Left ventricle myocardium inferior (tissue), 1 donor: Measurements from ENCODE around the gene NUP62. TPM values are rescaled to one million over a fixed set of nuclear protein-coding genes. Genes with fewer than 3 reads are reported as not detected.

Experiments used
- DNase-seq: peaks from one replicate; pipeline ENCODE4 v3.0.0-alpha.2; 2020
- H3K27ac ChIP-seq: fragments of 200-600 bp; replicated peaks from 2 replicates; pipeline ENCODE4 v1.8.0; 2021
- H3K27me3 ChIP-seq: fragments of 200-600 bp; 2 replicates; pipeline ENCODE4 v1.8.0; 2021; ENCODE audit warnings: low read depth
- H3K36me3 ChIP-seq: fragments of 200-600 bp; 2 replicates; pipeline ENCODE4 v1.8.0; 2021
- H3K4me1 ChIP-seq: fragments of 200-600 bp; 2 replicates; pipeline ENCODE4 v1.8.0; 2021
- H3K4me3 ChIP-seq: fragments of 200-600 bp; 2 replicates; pipeline ENCODE4 v1.8.0; 2021; ENCODE audit warnings: mild to moderate bottlenecking, moderate library complexity
- H3K9me3 ChIP-seq: fragments of 200-600 bp; replicated peaks from 2 replicates; pipeline ENCODE4 v1.8.0; 2021
- CTCF ChIP-seq: fragments of 200-600 bp; IDR thresholded peaks from 2 replicates; pipeline ENCODE4 v1.8.0; 2021; ENCODE audit warnings: antibody characterized with exemption, mild to moderate bottlenecking, borderline replicate concordance
- intact Hi-C: fragments of 100-400 bp; cut with micrococcal nuclease; formaldehyde crosslinking; loops from one replicate; pipeline ENCODE4 v1.11.0; 2022
- total RNA-seq: library from RNA; stranded (reverse); fragmentation: NEBNext Ultra II Directional; extraction: Animal tissue kit (Norgen Biotek cat#: 25700); gene quantifications from one replicate; pipeline ENCODE4 v1.2.1, GENCODE V29; 2021
- donor health status: DM: no; HTN: yes; CAD: no; lungs with severe emphysema.

Gene NUP62
- total RNA-seq, 1 donor from 2014 or later, result 28.4 TPM

- Histone ChIP-seq H3K27me3 (no peaks in the 10 kb centered on the region), H3K9me3 (no peaks in the 10 kb centered on the region), H3K27ac (peak overlapping the region; percentile 60), H3K36me3 (peaks cover 73% of the 10 kb centered on the region), H3K4me3 (no peak overlapping the region), H3K4me1 (peaks cover 53% of the 10 kb centered on the region)
- DNase-seq, result no peak
- TF ChIP-seq CTCF, result peak; percentile 26
- intact Hi-C loops, result no loop called here
Measured at GRCh38 chr19:49862391-49863253, 66.7 kb downstream of the NUP62 start.

- Histone ChIP-seq H3K4me1 (peaks cover 46% of the 10 kb centered on the region), H3K36me3 (peaks cover 81% of the 10 kb centered on the region), H3K9me3 (no peaks in the 10 kb centered on the region), H3K27me3 (no peaks in the 10 kb centered on the region), H3K27ac (peak overlapping the region; percentile 60), H3K4me3 (no peak overlapping the region)
- no peak for DNase-seq
- TF ChIP-seq CTCF, result no peak
- intact Hi-C loops, result no loop called here
Measured at GRCh38 chr19:49861541-49862378, 67.5 kb downstream of the NUP62 start.

GRCh38 chr19:49861107-49861506 lies 68.2 kb downstream of the NUP62 start:
- peaks cover 39% of the 10 kb centered on the region for H3K4me1 ChIP-seq
- no peaks in the 10 kb centered on the region for H3K9me3 ChIP-seq
- H3K27me3 ChIP-seq, result no peaks in the 10 kb centered on the region
- peaks cover 88% of the 10 kb centered on the region for H3K36me3 ChIP-seq
- no peak overlapping the region for H3K4me3 ChIP-seq
- intact Hi-C loops, result no loop called here
- DNase-seq, result no peak
- no peak for TF ChIP-seq CTCF
- peak overlapping the region; percentile 60 for H3K27ac ChIP-seq

GRCh38 chr19:49860336-49861102 lies 68.8 kb downstream of the NUP62 start:
- no peak for DNase-seq
- H3K27ac ChIP-seq, result peak overlapping the region; percentile 60
- intact Hi-C loops, result no loop called here
- peaks cover 91% of the 10 kb centered on the region for H3K36me3 ChIP-seq
- no peaks in the 10 kb centered on the region for H3K27me3 ChIP-seq
- no peak for TF ChIP-seq CTCF
- no peaks in the 10 kb centered on the region for H3K9me3 ChIP-seq
- no peak overlapping the region for H3K4me3 ChIP-seq
- H3K4me1 ChIP-seq, result peaks cover 35% of the 10 kb centered on the region

GRCh38 chr19:49859682-49860335 lies 69.5 kb downstream of the NUP62 start:
- intact Hi-C loops, result no loop called here
- no peak for DNase-seq
- no peaks in the 10 kb centered on the region for H3K9me3 ChIP-seq
- H3K36me3 ChIP-seq, result peaks cover 96% of the 10 kb centered on the region
- no peak for TF ChIP-seq CTCF
- H3K27me3 ChIP-seq, result no peaks in the 10 kb centered on the region
- H3K4me3 ChIP-seq, result no peak overlapping the region
- no peak overlapping the region for H3K27ac ChIP-seq
- H3K4me1 ChIP-seq, result peaks cover 33% of the 10 kb centered on the region
